Activated CD4-positive, CD25-positive, alpha-beta regulatory T cell (primary cell): ENCODE results near the gene NOL6.
"Not testable (repeated sequence)": the region's sequence is repeated elsewhere in the genome, so short reads cannot be mapped to it uniquely, and the experiment has no call there.

Experiments used
- DNase-seq, 4 experiments: peaks; one replicate each; lab custom pipeline; 2025; lab: John Stamatoyannopoulos, UW

NOL6 gene

GRCh38 chr9:33434317-33435105, 39.2 kb downstream of the NOL6 start:
- no peak for DNase-seq

- no peak for DNase-seq
Measured at GRCh38 chr9:33433871-33434270, 39.9 kb downstream of the NOL6 start.

- DNase-seq, result no peak
Measured at GRCh38 chr9:33431420-33431819, 42.3 kb downstream of the NOL6 start.

DNA sequence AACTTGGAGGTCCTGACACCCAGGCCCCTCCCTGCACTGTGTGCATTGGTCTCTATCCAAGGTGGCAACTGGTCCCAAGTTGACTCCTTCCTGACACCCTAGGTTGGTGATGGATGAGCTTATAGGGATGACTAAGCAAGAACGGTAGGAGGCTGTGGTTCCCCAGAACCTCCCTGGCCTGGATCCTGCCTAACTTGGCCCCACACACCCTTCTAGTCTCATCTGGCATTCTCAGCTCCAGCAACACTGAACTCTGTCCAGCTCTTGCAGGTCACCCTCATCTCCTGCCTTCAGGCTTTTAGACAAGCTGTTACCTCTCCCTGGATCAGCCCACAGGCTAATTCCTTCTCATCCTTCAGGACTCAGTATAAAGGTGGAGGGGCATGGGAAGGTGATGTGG, 42.8 kb downstream of the NOL6 start:
- DNase-seq, result no peak

- DNase-seq, result no peak
Measured at GRCh38 chr9:33429256-33429985, 44.3 kb downstream of the NOL6 start.

DNA sequence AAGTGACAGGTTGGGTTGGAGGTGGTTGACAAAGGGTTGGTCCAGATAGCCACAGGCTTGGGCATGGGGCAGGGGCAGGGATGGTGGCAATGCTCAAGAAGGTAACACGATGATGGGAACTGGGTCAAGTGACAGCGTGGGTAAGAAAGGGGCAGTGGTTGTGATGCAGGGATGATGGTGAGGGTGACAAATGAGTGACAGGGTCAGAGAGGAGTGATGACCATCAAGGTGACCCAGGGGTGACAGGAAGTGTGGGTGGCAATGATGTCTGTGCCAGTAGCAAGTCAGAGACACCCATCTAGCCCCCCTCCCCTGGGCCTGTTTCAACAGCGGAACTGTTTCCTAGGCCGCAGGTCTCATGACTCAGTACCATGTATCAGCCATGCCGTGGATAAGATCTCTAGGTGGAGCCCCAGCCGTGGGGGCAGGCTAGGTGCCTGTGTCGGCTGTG, 46.9 kb downstream of the NOL6 start:
- no peak for DNase-seq

- DNase-seq, result no peak
Measured at GRCh38 chr9:33425128-33425533, 48.6 kb downstream of the NOL6 start.

DNA sequence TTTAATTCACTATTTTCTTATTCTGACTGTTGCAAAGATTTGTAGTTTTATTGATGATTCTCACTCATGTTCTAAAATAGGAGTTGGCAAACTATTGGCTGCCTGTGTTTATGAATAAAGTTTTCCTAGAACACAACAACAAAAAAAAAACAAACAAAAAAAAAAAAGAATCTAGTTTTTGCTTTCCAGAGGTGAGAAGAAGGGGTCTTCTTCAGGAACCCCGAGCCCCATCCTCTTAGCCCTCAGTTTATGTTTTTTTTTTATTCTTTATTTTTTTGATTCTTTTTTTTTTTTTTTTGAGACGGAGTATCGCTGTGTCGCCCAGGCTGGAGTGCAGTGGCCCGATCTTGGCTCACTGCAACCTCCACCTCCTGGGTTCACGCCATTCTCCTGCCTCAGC, 49.2 kb downstream of the NOL6 start:
- not testable (repeated sequence) for DNase-seq

GRCh38 chr9:33424043-33424442, 49.7 kb downstream of the NOL6 start:
- DNase-seq, result not testable (repeated sequence)

DNA sequence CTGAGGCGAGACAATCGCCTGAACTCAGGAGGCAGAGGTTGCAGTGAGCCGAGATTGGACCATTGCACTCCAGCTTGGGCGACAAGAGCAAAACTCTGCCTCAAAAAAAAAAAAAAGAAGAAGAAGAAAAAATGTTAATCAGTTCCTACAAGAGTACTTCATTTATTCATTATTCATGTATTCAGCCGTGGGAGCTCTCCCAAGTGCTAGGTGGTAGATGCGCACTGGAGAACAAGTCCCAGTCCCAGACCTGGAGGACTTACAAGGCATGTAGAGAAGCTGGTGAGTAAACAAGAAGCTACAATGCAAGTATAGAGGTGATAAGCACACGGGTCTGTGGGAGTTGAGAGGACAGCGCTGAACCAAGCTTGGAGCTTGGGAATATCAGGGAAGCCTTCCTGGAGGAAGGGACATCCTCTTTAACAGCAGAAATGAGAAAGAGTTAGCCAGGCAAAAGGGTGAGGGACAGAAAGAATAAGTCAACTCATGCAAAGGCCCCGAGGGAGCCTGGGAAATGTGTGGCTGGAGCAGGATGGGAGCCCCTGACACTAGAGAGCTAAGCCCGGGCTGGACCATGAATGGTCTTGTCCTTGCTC, 53.9 kb downstream of the NOL6 start:
- DNase-seq, result no peak

DNA sequence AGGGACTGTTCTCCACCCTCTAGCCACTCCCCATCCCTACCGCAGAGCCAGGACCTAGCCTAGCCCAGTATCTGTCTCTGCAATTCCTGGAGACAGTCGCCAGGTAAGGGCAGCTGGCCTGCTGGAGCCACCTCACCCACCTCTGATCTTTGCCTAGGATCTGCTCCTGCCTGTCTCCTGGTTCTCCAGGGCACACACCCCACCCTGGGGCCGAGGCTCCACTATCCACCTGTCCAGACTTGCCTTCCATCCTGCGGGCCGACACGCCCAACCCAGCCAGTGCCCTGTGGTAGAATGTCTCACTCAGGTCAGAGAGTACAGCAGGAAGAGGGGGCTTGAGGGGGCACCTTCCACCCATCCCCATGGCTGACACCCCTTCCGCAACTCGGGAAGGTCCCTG, 55.6 kb downstream of the NOL6 start:
- DNase-seq, result no peak

DNA sequence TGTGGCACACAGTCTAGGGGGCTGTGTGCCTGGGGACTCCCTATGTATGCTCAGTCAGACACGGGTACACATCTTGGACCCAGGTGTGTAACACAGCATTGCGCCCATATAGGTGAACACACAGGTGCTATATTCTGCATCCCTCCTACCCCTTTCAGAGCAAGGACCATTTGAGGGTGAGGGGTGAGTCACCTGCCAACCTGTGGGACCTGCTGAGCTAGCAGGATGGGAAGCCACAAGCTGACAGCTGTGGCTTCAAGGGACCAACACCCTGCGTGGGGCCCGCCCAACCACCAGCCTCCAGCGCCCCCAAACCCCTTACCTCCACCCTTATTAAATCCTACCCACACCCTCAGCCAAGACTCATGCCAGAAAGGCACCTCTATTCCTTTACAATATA, 56.7 kb downstream of the NOL6 start:
- DNase-seq, result no peak

GRCh38 chr9:33415501-33416038, 58.2 kb downstream of the NOL6 start:
- peak; percentile 59 to 74 (median 71) for DNase-seq

GRCh38 chr9:33414889-33415500, 58.7 kb downstream of the NOL6 start:
- no peak for DNase-seq

- no peak for DNase-seq
Measured at GRCh38 chr9:33414268-33414667, 59.5 kb downstream of the NOL6 start.
